K562 (cell line): ENCODE measurements around the gene PSMD4. TPM values are rescaled to one million over a fixed set of nuclear protein-coding genes. Genes with fewer than 3 reads are reported as not detected.

Source experiments
- ATAC-seq: fragments of 200-7000 bp; cut with Tn5 transposase; 3 replicates; pipeline ENCODE4 v1.9.1; 2020; ENCODE audit warnings: moderate library complexity
- BruUV-seq: library from RNA; stranded (reverse); fragments of 400-500 nt; replicated peaks from 2 replicates; lab custom pipeline; 2021; lab: Mats Ljungman, UMichigan
- CTCF ChIA-PET: fragments of 300-600 bp; formaldehyde crosslinking; extraction: SDS; loops from one replicate; lab custom pipeline; 2021; ENCODE audit warnings: low intra/inter-chr PET ratio; lab: Yijun Ruan, JAX
- POLR2A ChIA-PET: fragments of 300-600, 350-650 bp; sonication (Branson Sonifier 250); formaldehyde crosslinking; extraction: SDS; loops from one replicate; lab custom pipeline; 2021; ENCODE audit warnings: antibody characterized with exemption, inconsistent platforms; lab: Yijun Ruan, JAX
- DNase-seq, 4 experiments: peaks; one replicate each; pipeline versions ENCODE4 v3.0.0 to v3.0.0-alpha.2; 2011 to 2018; ENCODE audit warnings: low spot score in 3 of 4, mixed read lengths in 3 of 4; ENCODE audit errors: extremely low read depth in 1 of 4
- FAIRE-seq: peaks from 2 replicates; lab custom pipeline; 2011; peaks lifted over from hg19 to GRCh38; lab: Jason Lieb, UNC
- H2AFZ ChIP-seq: 2 replicates; pipeline ENCODE4 v1.6.0; 2011; ENCODE audit warnings: low read depth, low read length, control low read depth, inconsistent platforms
- H3K27ac ChIP-seq: fragments of 200-600 bp; 3 replicates; pipeline ENCODE4 v1.8.0; 2011; ENCODE audit warnings: low read depth, mild to moderate bottlenecking, control low read depth, inconsistent platforms, low read length, moderate library complexity, mixed read lengths; ENCODE audit errors: extremely low read depth
- H3K27me3 ChIP-seq, 2 experiments: fragments of 300-600 bp in 1 of 2; 2 replicates in 1 of 2; 3 replicates in 1 of 2; pipeline versions ENCODE4 v1.6.0 to v1.8.0; 2011; ENCODE audit warnings: inconsistent platforms in 2 of 2, low read length in 2 of 2, mild to moderate bottlenecking in 1 of 2, mixed read lengths in 1 of 2, moderate library complexity in 1 of 2; ENCODE audit not compliant: control insufficient read depth in 2 of 2, insufficient read depth in 2 of 2
- H3K36me3 ChIP-seq: fragments of 300-600 bp; 3 replicates; pipeline ENCODE4 v1.8.0; 2011; ENCODE audit warnings: mild to moderate bottlenecking, low read length, inconsistent platforms; ENCODE audit not compliant: control insufficient read depth, insufficient read depth
- H3K4me1 ChIP-seq, 2 experiments: fragments of 200-600 bp in 1 of 2; replicated peaks in 1 of 2; 2 replicates in 1 of 2; 3 replicates in 1 of 2; pipeline versions ENCODE4 v1.5.1 to v1.8.0; 2011; ENCODE audit warnings: inconsistent platforms in 2 of 2, low read length in 2 of 2, mild to moderate bottlenecking in 1 of 2, mixed read lengths in 1 of 2, moderate library complexity in 1 of 2; ENCODE audit not compliant: control insufficient read depth in 2 of 2, insufficient read depth in 2 of 2
- H3K4me2 ChIP-seq: 2 replicates; pipeline ENCODE4 v1.6.1; 2011; ENCODE audit warnings: low read length, control low read depth, inconsistent platforms, mixed read lengths; ENCODE audit not compliant: insufficient read depth
- H3K4me3 ChIP-seq: fragments of 200-600 bp; sonication (generic), shearing (Covaris generic); 2 replicates; pipeline ENCODE4 v1.5.1; 2016; ENCODE audit warnings: control low read depth, inconsistent platforms
- H3K79me2 ChIP-seq: fragments of 200-600 bp; 3 replicates; pipeline ENCODE4 v1.8.0; 2011; ENCODE audit warnings: low read length, inconsistent platforms; ENCODE audit not compliant: control insufficient read depth, insufficient read depth
- H3K9ac ChIP-seq, 2 experiments: 2 replicates each; pipeline versions ENCODE4 v1.6.0 to v1.6.1; 2011; ENCODE audit warnings: low read depth in 2 of 2, low read length in 2 of 2, control low read depth in 1 of 2, inconsistent platforms in 1 of 2, mild to moderate bottlenecking in 1 of 2, mixed read lengths in 1 of 2; ENCODE audit not compliant: insufficient read depth in 1 of 2
- H3K9me1 ChIP-seq: one replicate; pipeline ENCODE4 v1.6.0; 2011; ENCODE audit warnings: inconsistent platforms, mild to moderate bottlenecking, low read length, moderate library complexity; ENCODE audit not compliant: control insufficient read depth, insufficient read depth
- H3K9me3 ChIP-seq: replicated peaks from 2 replicates; pipeline ENCODE4 v1.5.1; 2011; ENCODE audit warnings: low read depth, low read length, inconsistent platforms; ENCODE audit not compliant: control insufficient read depth, insufficient read depth
- H4K20me1 ChIP-seq: replicated peaks from 2 replicates; pipeline ENCODE4 v1.6.1; 2011; ENCODE audit warnings: low read length, inconsistent platforms, mixed read lengths; ENCODE audit not compliant: control insufficient read depth, insufficient read depth
- GABPB1 ChIP-seq: sonication (generic); formaldehyde crosslinking; IDR thresholded peaks from 2 replicates; pipeline ENCODE4 v1.8.0; 2022; ENCODE audit warnings: mild to moderate bottlenecking, missing genetic modification reagents
- NFIC ChIP-seq: fragments of 450-650 bp; IDR thresholded peaks from 2 replicates; pipeline ENCODE4 v1.6.1; 2017; ENCODE audit warnings: mild to moderate bottlenecking, inconsistent platforms
- POLR2AphosphoS5 ChIP-seq: IDR thresholded peaks from 2 replicates; pipeline ENCODE4 v1.6.1; 2011; ENCODE audit warnings: mild to moderate bottlenecking, low read depth, low read length, moderate library complexity; ENCODE audit not compliant: control insufficient read depth, insufficient read depth
- RBFOX2 ChIP-seq: fragments of 200-400 bp; formaldehyde crosslinking; IDR thresholded peaks from 2 replicates; pipeline ENCODE4 v1.6.1; 2017; ENCODE audit warnings: low read depth, mild to moderate bottlenecking, low read length, moderate library complexity
- ZNF146 ChIP-seq: IDR thresholded peaks from one replicate; pipeline ENCODE4 v1.6.1; 2018; ENCODE audit warnings: missing compliant biosample characterization; ENCODE audit not compliant: unreplicated experiment
- ZNF592 ChIP-seq: fragments of 450-650 bp; IDR thresholded peaks from 2 replicates; pipeline ENCODE4 v1.6.1; 2017; ENCODE audit warnings: antibody characterized with exemption, mild to moderate bottlenecking
- WGBS: fragments of 100-300 bp; shearing (Covaris generic); methylation state at CpG from one replicate; pipeline ENCODE4 v1.1.6; 2016; ENCODE audit warnings: low coverage, mixed read lengths; ENCODE audit not compliant: insufficient coverage; ENCODE audit errors: missing lambda C conversion rate; 5-methylcytosine and 5-hydroxymethylcytosine counted together
- in situ Hi-C: fragments of 300-500 bp; cut with MboI; formaldehyde crosslinking; loops from 4 replicates; pipeline ENCODE4 v1.15.0; 2018; ENCODE audit warnings: inconsistent platforms, mixed read lengths
- intact Hi-C: fragments of 100-400 bp; cut with micrococcal nuclease; formaldehyde crosslinking; loops from 2 replicates; pipeline ENCODE4 v1.14.2; 2022
- polyA plus RNA-seq, 8 experiments: library from polyadenylated mRNA; depleted of rRNA in 4 of 8; stranded (reverse) in 5 of 8; unstranded in 3 of 8; fragments of >200 nt; fragmentation: Nextera tagmentation in 2 of 8; fragmentation: Illumina TruSeq in 1 of 8; extraction: Ambion mirVana in 2 of 8; extraction: Trizol in 1 of 8; gene quantifications; 2 replicates each; pipeline versions ENCODE4 v1.2.1 to v1.2.3, GENCODE V29; 2011 to 2014; ENCODE audit warnings: inconsistent platforms in 1 of 8, missing spikeins in 1 of 8
- total RNA-seq, 7 experiments: library from RNA; depleted of rRNA in 6 of 7; stranded (reverse); fragments of >200 nt in 6 of 7; fragmentation: Illumina TruSeq in 2 of 7; extraction: Trizol in 2 of 7; gene quantifications; 2 replicates each; pipeline versions ENCODE4 v1.2.1 to v1.2.3, GENCODE V29; 2011 to 2021; ENCODE audit warnings: low replicate concordance in 1 of 7

Gene PSMD4
- total and polyA plus RNA-seq, 9 of the 15 experiments (the other 6 are each of a cell fraction or from before 2014, with no cell fraction given) = 194 to 353 (median 295) TPM

GRCh38 chr1:151284013-151284577 is 29.6 kb downstream of the PSMD4 start:
- in situ Hi-C loops = no loop called here
- peak overlapping the region; percentile 33 to 99; a peak in 3 of 4 replicates for H3K9ac ChIP-seq
- peak overlapping the region; percentile 99; the same call in 1 of the 3 replicates for H3K27ac ChIP-seq
- peaks cover 19 to 47% of the 10 kb centered on the region in 2 experiments for H3K4me1 ChIP-seq
- DNase-seq = no peak
- H3K4me3 ChIP-seq = peak overlapping the region; percentile 67; the same call in 1 of the 2 replicates
- H3K9me1 ChIP-seq = peaks cover 7% of the 10 kb centered on the region
- intact Hi-C loops = loop anchor here (10.0 kb wide), 1 partner anchor 61 kb away; the partner anchor contains the start of gene RFX5
- 67% methylated on average over 1 of the region's 2 CpGs for WGBS
- no peak overlapping the region for H2AFZ ChIP-seq
- BruUV-seq = no TSS peak
- H4K20me1 ChIP-seq = peaks cover 16% of the 10 kb centered on the region; the same call in 1 of the 2 replicates
- no peaks in the 10 kb centered on the region for H3K27me3 ChIP-seq
- H3K4me2 ChIP-seq = peak overlapping the region; percentile 100
- ChIA-PET CTCF (interaction anchor here (0.6 kb wide), 1 partner anchor 114 kb away, joined by 7 read pairs; no protein-coding TSS in a partner anchor), POLR2A (interaction anchor here (0.6 to 3.5 kb wide), 6 partner anchors 9 to 232 kb away, joined by 3 to 43 read pairs (median 4); partner anchors contain the start of gene PSMB4)
- no peak for ATAC-seq
- FAIRE-seq = no peak
- peaks cover 28% of the 10 kb centered on the region for H3K79me2 ChIP-seq
- peaks cover 48% of the 10 kb centered on the region; the same call in 2 of the 3 replicates for H3K36me3 ChIP-seq
- TF ChIP-seq GABPB1 (CRISPR knock-in tag) = no peak
- TF ChIP-seq NFIC = 0 out of 2 replicates have a peak, but pooled peaks have one; percentile 7
- H3K9me3 ChIP-seq = no peaks in the 10 kb centered on the region

- TF ChIP-seq ZNF146 (CRISPR knock-in tag) = no peak
- TF ChIP-seq RBFOX2 = 0 out of 2 replicates have a peak, but pooled peaks have one; percentile 12
- TF ChIP-seq ZNF592 = no peak
- TF ChIP-seq NFIC = peak; percentile 82
- TF ChIP-seq POLR2AphosphoS5 = no peak
- ChIA-PET POLR2A (interaction anchor here (0.7 kb wide), 2 partner anchors 112 to 219 kb away, joined by 3 to 5 read pairs; partner anchors contain the start of gene PSMB4), CTCF (no interaction called here)
- Histone ChIP-seq H3K36me3 (peaks cover 70% of the 10 kb centered on the region; the same call in 2 of the 3 replicates), H3K27me3 (no peaks in the 10 kb centered on the region), H4K20me1 (peaks cover 17% of the 10 kb centered on the region), H3K9me3 (no peaks in the 10 kb centered on the region), H3K79me2 (peaks cover 28% of the 10 kb centered on the region), H3K4me3 (no peak overlapping the region), H3K9ac (peak overlapping the region in 1 of 2 experiments; percentile 43; a peak in 1 of 4 replicates), H3K27ac (no peak overlapping the region), H2AFZ (no peak overlapping the region), H3K4me2 (no peak overlapping the region), H3K4me1 (peaks cover 15 to 52% of the 10 kb centered on the region in 2 experiments), H3K9me1 (peaks cover 7% of the 10 kb centered on the region)
- no peak for ATAC-seq
- intact Hi-C loops (loop anchor here (10.0 kb wide), 1 partner anchor 58 kb away; the partner anchor contains the start of gene RFX5), in situ Hi-C loops (no loop called here)
- no peak for DNase-seq
- BruUV-seq = no TSS peak
- FAIRE-seq = no peak
- WGBS = 92% methylated on average over 8 of the region's 10 CpGs
Measured at GRCh38 chr1:151286619-151287340, 32.2 kb downstream of the PSMD4 start.
